GM10248 (cell line): ENCODE results near the gene RINT1.
A peak's percentile ranks its signal among the peaks of the same experiment; 100 is the strongest.

ENCODE experiments used
- CTCF ChIA-PET: fragments of 300-600 bp; sonication (Branson Sonifier 250); formaldehyde crosslinking; extraction: SDS; loops from one replicate; lab custom pipeline; 2021; ENCODE audit warnings: antibody characterized with exemption; lab: Yijun Ruan, JAX
- POLR2A ChIA-PET: fragments of 350-650 bp; sonication (Branson Sonifier 250); formaldehyde crosslinking; extraction: SDS; loops from one replicate; lab custom pipeline; 2020; ENCODE audit warnings: antibody characterized with exemption; lab: Yijun Ruan, JAX
- DNase-seq: peaks from one replicate; pipeline ENCODE4 v3.0.0; 2012; ENCODE audit errors: extremely low spot score
- CTCF ChIP-seq: IDR thresholded peaks from 2 replicates; pipeline ENCODE4 v1.5.1; 2012; ENCODE audit warnings: mild to moderate bottlenecking, low read depth; ENCODE audit errors: extremely low read depth, missing control alignments, control extremely low read depth

The RINT1 gene

GRCh38 chr7:105531792-105532671, at the start of gene RINT1:
Gene RINT1 (plus strand): TSS chr7:105532201. CDS start chr7:105532316, 115 bp downstream.
- TF ChIP-seq CTCF, result peak; percentile 89
- CTCF ChIA-PET, result interaction anchor here (0.6 to 3.7 kb wide), 28 partner anchors 8 to 613 kb away, joined by 3 to 48 read pairs (median 4); partner anchors contain the start of gene PUS7
- DNase-seq, result peak; percentile 91
- POLR2A ChIA-PET, result interaction anchor here (1.0 to 1.6 kb wide), 3 partner anchors 13 to 517 kb away, joined by 3 to 7 read pairs (median 4); no protein-coding TSS in a partner anchor

- DNase-seq, result peak; percentile 32
- ChIA-PET POLR2A (no interaction called here), CTCF (interaction anchor here (1.4 kb wide), 1 partner anchor 15 kb away, joined by 4 read pairs; no protein-coding TSS in a partner anchor)
- TF ChIP-seq CTCF, result peak; percentile 29
These were observed 44.1 kb upstream of the RINT1 start for GRCh38 chr7:105487579-105488571.

- no peak for DNase-seq
- TF ChIP-seq CTCF, result no peak
- ChIA-PET POLR2A (no interaction called here), CTCF (no interaction called here)
These were observed 42.6 kb upstream of the RINT1 start for GRCh38 chr7:105489409-105489808.

- CTCF ChIA-PET, result interaction anchor here (1.7 kb wide), 1 partner anchor 13 kb away, joined by 5 read pairs; no protein-coding TSS in a partner anchor
- POLR2A ChIA-PET, result no interaction called here
- TF ChIP-seq CTCF, result no peak
- no peak for DNase-seq
These were observed 38.6 kb upstream of the RINT1 start for GRCh38 chr7:105493196-105493922.

- no peak for DNase-seq
- TF ChIP-seq CTCF, result no peak
- POLR2A ChIA-PET, result no interaction called here
- CTCF ChIA-PET, result interaction anchor here (1.7 kb wide), 1 partner anchor 13 kb away, joined by 5 read pairs; no protein-coding TSS in a partner anchor
These were observed 38.1 kb upstream of the RINT1 start for GRCh38 chr7:105493923-105494315.
